ENCODE results near the gene TCEA3. TPM values are rescaled to one million over a fixed set of nuclear protein-coding genes. Genes with fewer than 3 reads are reported as not detected.

The TCEA3 gene
- total and polyA plus RNA-seq, 3 donors from 2014 or later, result 10.8 to 14.7 (median 12.6) TPM

GRCh38 chr1:23356471-23357137 lies 67.9 kb downstream of the TCEA3 start:
- WGBS, 2 donors, result 65 to 81% methylated on average over 8 of the region's 8 CpGs
- intact Hi-C loops (cut with DNase I; ENCODE audit: low total_unique reads), result no loop called here
- no peak for DNase-seq
- no peak overlapping the region for H3K27ac ChIP-seq
- H3K36me3 ChIP-seq (ENCODE audit: low read depth, missing control alignments), result no peaks in the 10 kb centered on the region
- H3K4me1 ChIP-seq, result peaks cover 10% of the 10 kb centered on the region
- H3K4me3 ChIP-seq, result no peak overlapping the region
- TF ChIP-seq CTCF (IDR thresholded peaks at IDR 0.05), result no peak
- TF ChIP-seq POLR2A (IDR thresholded peaks at IDR 0.05), result no peak
- no peaks in the 10 kb centered on the region for H3K9me3 ChIP-seq
- H3K27me3 ChIP-seq, result no peaks in the 10 kb centered on the region

DNA sequence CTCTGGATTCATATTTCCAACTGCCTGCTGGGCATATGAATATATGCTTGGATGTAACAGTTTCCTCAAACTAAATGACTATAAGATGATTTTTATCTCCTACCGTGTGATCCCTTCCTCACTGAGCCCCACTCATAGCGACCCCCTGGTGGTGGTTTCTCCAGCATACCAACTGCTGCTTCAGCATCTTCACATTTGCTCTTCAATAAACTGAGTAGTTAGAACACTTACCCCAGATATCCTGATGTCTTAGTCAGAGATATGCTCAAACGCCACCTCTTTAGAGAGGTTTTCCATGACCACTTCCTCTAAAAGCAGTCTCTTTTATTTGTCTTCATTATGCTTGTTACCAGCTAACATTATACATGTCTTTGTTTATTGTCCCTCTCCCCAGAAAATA lies 70.3 kb downstream of the TCEA3 start:
- Histone ChIP-seq H3K4me3 (no peak overlapping the region), H3K4me1 (peaks cover 10% of the 10 kb centered on the region), H3K9me3 (no peaks in the 10 kb centered on the region), H3K27ac (no peak overlapping the region), H3K27me3 (no peaks in the 10 kb centered on the region), H3K36me3 (ENCODE audit: low read depth, missing control alignments) (no peaks in the 10 kb centered on the region)
- 74 to 79% methylated on average over 3 of the region's 3 CpGs for WGBS, 2 donors
- DNase-seq, result no peak
- no peak for TF ChIP-seq POLR2A (IDR thresholded peaks at IDR 0.05)
- TF ChIP-seq CTCF (IDR thresholded peaks at IDR 0.05), result no peak
- intact Hi-C loops (cut with DNase I; ENCODE audit: low total_unique reads), result no loop called here

GRCh38 chr1:23352096-23352695 lies 72.4 kb downstream of the TCEA3 start:
- H3K27me3 ChIP-seq, result no peaks in the 10 kb centered on the region
- H3K27ac ChIP-seq, result no peak overlapping the region
- WGBS, 2 donors, result 89 to 100% methylated on average over 1 of the region's 1 CpG
- H3K36me3 ChIP-seq (ENCODE audit: low read depth, missing control alignments), result no peaks in the 10 kb centered on the region
- intact Hi-C loops (cut with DNase I; ENCODE audit: low total_unique reads), result no loop called here
- no peak for DNase-seq
- H3K4me3 ChIP-seq, result no peak overlapping the region
- no peak for TF ChIP-seq POLR2A (IDR thresholded peaks at IDR 0.05)
- no peak for TF ChIP-seq CTCF (IDR thresholded peaks at IDR 0.05)
- H3K4me1 ChIP-seq, result peaks cover 6% of the 10 kb centered on the region
- H3K9me3 ChIP-seq, result no peaks in the 10 kb centered on the region

DNA sequence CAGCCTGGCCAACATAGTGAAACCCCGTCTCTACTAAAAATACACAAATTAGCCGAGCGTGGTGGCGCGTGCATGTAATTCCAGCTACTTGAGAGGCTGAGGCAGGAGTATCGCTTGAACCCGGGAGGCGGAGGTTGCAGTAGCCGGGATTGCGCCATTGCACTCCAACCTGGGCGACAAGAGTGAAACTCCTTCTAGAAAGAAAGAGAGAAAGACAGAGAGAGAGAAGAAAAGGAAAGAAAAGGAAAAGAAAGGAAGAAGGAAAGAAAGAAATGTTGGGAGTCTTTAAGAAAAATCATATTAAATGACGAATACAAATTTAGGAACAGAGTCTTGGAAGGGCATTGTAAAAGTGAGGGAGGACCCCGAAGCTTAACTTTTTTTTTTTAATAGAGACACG lies 78.6 kb downstream of the TCEA3 start:
- no peak for DNase-seq
- TF ChIP-seq POLR2A (IDR thresholded peaks at IDR 0.05) (no peak), CTCF (IDR thresholded peaks at IDR 0.05) (no peak)
- Histone ChIP-seq H3K4me1 (peaks cover 21% of the 10 kb centered on the region), H3K27ac (no peak overlapping the region), H3K9me3 (no peaks in the 10 kb centered on the region), H3K4me3 (peak overlapping the region in 1 of 2 donors; percentile 97), H3K27me3 (no peaks in the 10 kb centered on the region), H3K36me3 (ENCODE audit: low read depth, missing control alignments) (no peaks in the 10 kb centered on the region)
- intact Hi-C loops (cut with DNase I; ENCODE audit: low total_unique reads), result no loop called here
- 71 to 76% methylated on average over 14 of the region's 14 CpGs for WGBS, 2 donors

Data from testis (tissue), 3 donors.